ENCODE measurements around the gene SREBF2. TPM values are rescaled to one million over a fixed set of nuclear protein-coding genes. Genes with fewer than 3 reads are reported as not detected.

Gene SREBF2
- total and polyA plus RNA-seq, 9 of the 15 experiments (the other 6 are each of a cell fraction or from before 2014, with no cell fraction given), result 1.1 to 84.2 (median 26.9) TPM

GRCh38 chr22:41845380-41846267 lies 12.7 kb downstream of the SREBF2 start (continued):
- TF ChIP-seq POLR3A (IDR thresholded peaks at IDR 0.05; ENCODE audit: borderline replicate concordance, extremely low read depth, insufficient read depth, insufficient read length), result no peak
- TF ChIP-seq TSC22D4 (tag; IDR thresholded peaks at IDR 0.05), result no peak
- no peak for TF ChIP-seq ETV5 (CRISPR knock-in tag; IDR thresholded peaks at IDR 0.05; ENCODE audit: low read depth)
- TF ChIP-seq ZMIZ1 (IDR thresholded peaks at IDR 0.05; ENCODE audit: low read depth in 2 of 2, low read length in 2 of 2), result peak in 1 of 2 experiments; percentile 81; a peak in 2 of 4 replicates
- TF ChIP-seq TRIM28 (IDR thresholded peaks at IDR 0.05), result no peak
- no peak for TF ChIP-seq ZNF133 (CRISPR knock-in tag; IDR thresholded peaks at IDR 0.05)
